Peyer's patch (tissue), 4 donors: ENCODE measurements around the gene SETDB1. TPM values are rescaled to one million over a fixed set of nuclear protein-coding genes. Genes with fewer than 3 reads are reported as not detected.

ENCODE experiments used
- DNase-seq, 3 donors: peaks; one replicate each; pipeline ENCODE4 v3.0.0-alpha.2; 2017 to 2019
- H3K27ac ChIP-seq, 4 donors: fragments of 200-600 bp; sonication (generic); one replicate each; pipeline ENCODE4 v1.5.1; 2016 to 2019
- H3K27me3 ChIP-seq, 2 donors: fragments of 200-600 bp; sonication (generic); one replicate each; pipeline ENCODE4 v1.5.1; 2019
- H3K36me3 ChIP-seq, 3 donors: fragments of 200-600 bp; sonication (generic); one replicate each; pipeline ENCODE4 v1.5.1; 2016 to 2019
- H3K4me1 ChIP-seq, 4 donors: fragments of 200-600 bp; sonication (generic); one replicate each; pipeline ENCODE4 v1.5.1; 2016 to 2019
- H3K4me3 ChIP-seq, 4 donors: fragments of 200-600 bp; sonication (generic); 1 replicate in 3 of 4; 2 replicates in 1 of 4; pipeline ENCODE4 v1.5.1; 2016 to 2019; ENCODE audit warnings: mild to moderate bottlenecking in 1 of 4
- H3K9me3 ChIP-seq, 4 donors: fragments of 200-600 bp; sonication (generic); one replicate each; pipeline ENCODE4 v1.5.1; 2016 to 2019; ENCODE audit warnings: mild to moderate bottlenecking in 1 of 4
- POLR2A ChIP-seq, 2 donors: fragments of 450-650 bp; IDR thresholded peaks; one replicate each; pipeline ENCODE4 v1.5.1; 2017; ENCODE audit warnings: antibody characterized with exemption in 2 of 2, mild to moderate bottlenecking in 2 of 2, moderate library complexity in 2 of 2
- total RNA-seq, 4 donors: library from RNA; depleted of rRNA; stranded (reverse); fragments of >200 nt; gene quantifications; one replicate each; pipeline ENCODE4 v1.1.0, GENCODE V29; 2016
- TF ChIP-seq, protein P1 (sequence below), 6 experiments: fragments of 450-650 bp in 4 of 6; fragments of 200-600 bp in 2 of 6; sonication (generic) in 1 of 6; IDR thresholded peaks; one replicate each; pipeline ENCODE4 v1.5.1; 2017 to 2019; ENCODE audit warnings: antibody characterized with exemption in 6 of 6, mild to moderate bottlenecking in 3 of 6, moderate library complexity in 1 of 6

Gene SETDB1
- total RNA-seq, 4 donors from 2014 or later, result 28.2 to 106 (median 61.5) TPM

DNA sequence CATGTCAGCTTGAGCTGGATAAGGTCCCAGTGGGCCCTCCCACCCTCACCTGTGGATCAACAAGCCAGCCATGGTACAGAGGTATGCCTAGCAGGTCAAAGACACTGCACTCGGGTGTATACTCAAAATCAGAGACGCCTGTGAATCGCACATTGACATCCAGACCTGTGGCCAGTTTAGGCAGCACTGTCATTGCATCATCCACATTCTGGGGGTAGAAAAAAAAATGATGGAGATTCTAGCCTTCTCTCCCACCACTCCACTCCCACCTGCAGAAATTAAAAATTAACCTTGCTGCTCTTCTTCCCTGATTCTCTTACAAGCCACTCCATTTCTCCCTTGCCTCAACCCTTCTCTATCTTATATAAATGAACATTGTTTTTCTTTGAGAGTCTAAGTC, 74.2 kb downstream of the SETDB1 start:
- TF ChIP-seq, protein P1, sequence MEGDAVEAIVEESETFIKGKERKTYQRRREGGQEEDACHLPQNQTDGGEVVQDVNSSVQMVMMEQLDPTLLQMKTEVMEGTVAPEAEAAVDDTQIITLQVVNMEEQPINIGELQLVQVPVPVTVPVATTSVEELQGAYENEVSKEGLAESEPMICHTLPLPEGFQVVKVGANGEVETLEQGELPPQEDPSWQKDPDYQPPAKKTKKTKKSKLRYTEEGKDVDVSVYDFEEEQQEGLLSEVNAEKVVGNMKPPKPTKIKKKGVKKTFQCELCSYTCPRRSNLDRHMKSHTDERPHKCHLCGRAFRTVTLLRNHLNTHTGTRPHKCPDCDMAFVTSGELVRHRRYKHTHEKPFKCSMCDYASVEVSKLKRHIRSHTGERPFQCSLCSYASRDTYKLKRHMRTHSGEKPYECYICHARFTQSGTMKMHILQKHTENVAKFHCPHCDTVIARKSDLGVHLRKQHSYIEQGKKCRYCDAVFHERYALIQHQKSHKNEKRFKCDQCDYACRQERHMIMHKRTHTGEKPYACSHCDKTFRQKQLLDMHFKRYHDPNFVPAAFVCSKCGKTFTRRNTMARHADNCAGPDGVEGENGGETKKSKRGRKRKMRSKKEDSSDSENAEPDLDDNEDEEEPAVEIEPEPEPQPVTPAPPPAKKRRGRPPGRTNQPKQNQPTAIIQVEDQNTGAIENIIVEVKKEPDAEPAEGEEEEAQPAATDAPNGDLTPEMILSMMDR (IDR thresholded peaks at IDR 0.05), result no peak
- no peak for TF ChIP-seq POLR2A (IDR thresholded peaks at IDR 0.05)
- Histone ChIP-seq H3K4me1 (peaks cover 0 to 34% (median 2%) of the 10 kb centered on the region in 4 donors), H3K27me3 (no peaks in the 10 kb centered on the region), H3K9me3 (no peaks in the 10 kb centered on the region), H3K36me3 (peaks cover 0 to 61% (median 0%) of the 10 kb centered on the region in 3 donors), H3K4me3 (no peak overlapping the region), H3K27ac (no peak overlapping the region)
- DNase-seq, result no peak

DNA sequence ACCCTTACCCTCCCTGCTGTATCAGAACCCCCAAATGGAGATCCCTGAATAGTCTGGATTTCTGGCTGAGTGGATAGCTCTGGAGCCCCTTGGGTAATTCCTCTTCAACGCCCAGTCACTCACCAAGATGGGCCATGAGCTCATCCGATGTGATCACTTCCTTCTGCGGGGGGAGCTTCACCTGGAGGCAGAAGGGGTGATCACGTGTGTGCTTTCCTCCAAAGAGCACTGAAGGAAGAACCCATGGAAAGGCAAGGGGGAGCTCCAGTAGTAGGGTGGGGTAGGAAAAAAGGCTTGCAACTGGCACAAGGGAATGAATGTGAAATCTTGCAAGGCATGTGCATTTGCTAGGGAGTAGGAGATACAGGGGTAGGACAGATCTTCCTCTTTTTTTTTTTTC, 75.4 kb downstream of the SETDB1 start:
- TF ChIP-seq, protein P1 (IDR thresholded peaks at IDR 0.05), result no peak
- TF ChIP-seq POLR2A (IDR thresholded peaks at IDR 0.05), result no peak
- peaks cover 0 to 61% (median 0%) of the 10 kb centered on the region in 3 donors for H3K36me3 ChIP-seq
- DNase-seq, result no peak
- H3K27me3 ChIP-seq, result no peaks in the 10 kb centered on the region
- H3K4me1 ChIP-seq, result peaks cover 0 to 35% (median 2%) of the 10 kb centered on the region in 4 donors
- no peak overlapping the region for H3K27ac ChIP-seq
- H3K9me3 ChIP-seq, result no peaks in the 10 kb centered on the region
- H3K4me3 ChIP-seq, result no peak overlapping the region

DNA sequence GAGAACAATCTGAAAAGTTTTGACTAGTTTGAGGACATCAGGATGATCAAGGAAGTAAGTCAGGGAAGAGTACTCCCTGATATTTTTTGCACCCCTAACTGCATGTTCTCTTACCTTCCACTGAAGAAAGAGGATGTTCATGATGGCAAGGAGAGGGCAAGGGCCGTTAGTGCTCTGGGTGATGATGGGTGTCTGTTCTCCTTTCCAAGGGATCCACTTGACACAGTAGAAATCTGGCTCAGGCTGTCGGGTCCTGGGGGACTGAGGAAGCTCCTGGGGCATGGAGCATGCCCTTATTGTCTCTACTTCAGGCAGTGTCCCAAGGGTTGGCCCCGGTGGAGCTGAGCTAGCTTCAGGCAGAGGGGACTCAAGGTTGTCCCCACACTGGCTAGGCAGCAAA, 75.9 kb downstream of the SETDB1 start:
- Histone ChIP-seq H3K4me1 (peaks cover 0 to 38% (median 3%) of the 10 kb centered on the region in 4 donors), H3K27me3 (no peaks in the 10 kb centered on the region), H3K36me3 (peaks cover 0 to 57% (median 0%) of the 10 kb centered on the region in 3 donors), H3K27ac (no peak overlapping the region), H3K9me3 (no peaks in the 10 kb centered on the region), H3K4me3 (no peak overlapping the region)
- TF ChIP-seq POLR2A (IDR thresholded peaks at IDR 0.05), result no peak
- TF ChIP-seq, protein P1 (IDR thresholded peaks at IDR 0.05), result no peak
- DNase-seq, result no peak

DNA sequence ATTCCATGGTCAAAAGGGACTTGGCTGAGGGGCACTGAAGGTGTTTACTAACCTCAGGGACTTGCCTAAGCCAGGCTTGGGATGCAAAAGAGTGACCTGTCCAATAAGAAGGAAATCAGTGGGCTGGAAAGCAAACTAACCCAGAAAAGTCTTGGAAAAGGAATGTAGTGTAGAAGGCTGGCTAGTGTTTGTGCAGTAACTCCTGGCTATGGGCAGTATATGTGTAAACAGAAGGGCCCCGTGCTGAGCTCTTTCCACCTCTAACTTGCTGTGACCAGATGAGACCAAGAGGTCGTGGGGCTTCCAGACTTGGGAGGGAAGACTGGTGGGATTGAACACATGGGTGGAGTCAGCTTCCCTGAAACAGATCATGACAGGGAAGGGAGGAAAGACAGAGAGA, 76.4 kb downstream of the SETDB1 start:
- H3K4me1 ChIP-seq, result peaks cover 0 to 44% (median 5%) of the 10 kb centered on the region in 4 donors
- no peak for DNase-seq
- TF ChIP-seq POLR2A (IDR thresholded peaks at IDR 0.05), result no peak
- TF ChIP-seq, protein P1 (IDR thresholded peaks at IDR 0.05), result no peak
- H3K4me3 ChIP-seq, result no peak overlapping the region
- peaks cover 0 to 51% (median 0%) of the 10 kb centered on the region in 3 donors for H3K36me3 ChIP-seq
- H3K27ac ChIP-seq, result no peak overlapping the region
- no peaks in the 10 kb centered on the region for H3K27me3 ChIP-seq
- H3K9me3 ChIP-seq, result no peaks in the 10 kb centered on the region

DNA sequence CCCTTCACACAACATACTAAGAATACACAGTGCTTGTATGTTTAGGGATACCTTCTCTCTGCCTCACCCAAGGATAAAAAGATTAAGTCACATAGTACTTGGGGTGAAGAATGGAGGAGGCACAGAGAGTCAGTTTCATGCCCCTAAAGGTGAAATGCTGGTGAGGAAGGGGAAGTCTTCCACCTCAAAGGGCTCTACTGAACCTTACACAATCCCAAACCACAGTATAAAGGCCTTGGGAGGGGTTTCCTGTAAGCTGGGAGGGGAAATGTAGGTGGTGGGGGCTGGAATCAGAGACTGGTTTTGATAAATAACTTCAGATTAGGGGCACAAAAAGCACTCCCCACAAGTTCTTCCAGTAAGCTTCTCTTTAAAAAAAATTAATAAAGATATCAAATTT, 77.0 kb downstream of the SETDB1 start:
- peaks cover 0 to 48% (median 7%) of the 10 kb centered on the region in 4 donors for H3K4me1 ChIP-seq

More for the DNA sequence above, 77.0 kb downstream of the SETDB1 start:
- no peak for TF ChIP-seq POLR2A (IDR thresholded peaks at IDR 0.05)
- TF ChIP-seq, protein P1 (IDR thresholded peaks at IDR 0.05), result no peak
- H3K36me3 ChIP-seq, result peaks cover 0 to 45% (median 0%) of the 10 kb centered on the region in 3 donors
- peak overlapping the region in 1 of 4 donors; percentile 59 for H3K4me3 ChIP-seq
- no peak overlapping the region for H3K27ac ChIP-seq
- no peaks in the 10 kb centered on the region for H3K9me3 ChIP-seq
- no peak for DNase-seq
- no peaks in the 10 kb centered on the region for H3K27me3 ChIP-seq
